ENCODE data around the gene EHD3.
"Not testable (repeated sequence)": the region's sequence is repeated elsewhere in the genome, so short reads cannot be mapped to it uniquely, and the experiment has no call there.

Gene EHD3

GRCh38 chr2:31256611-31257382, 22.8 kb downstream of the EHD3 start:
- no peak for DNase-seq (ENCODE audit: low spot score)

GRCh38 chr2:31258351-31258750, 24.4 kb downstream of the EHD3 start:
- no peak for DNase-seq (ENCODE audit: low spot score)

- no peak for DNase-seq (ENCODE audit: low spot score)
These were observed 25.1 kb downstream of the EHD3 start for GRCh38 chr2:31259075-31259474.

GRCh38 chr2:31260870-31261269, 26.9 kb downstream of the EHD3 start:
- peak; percentile 72 for DNase-seq (ENCODE audit: low spot score)

- no peak for DNase-seq (ENCODE audit: low spot score)
These were observed 29.8 kb downstream of the EHD3 start for GRCh38 chr2:31263636-31264190.

GRCh38 chr2:31265234-31265633, 31.3 kb downstream of the EHD3 start:
- DNase-seq (ENCODE audit: low spot score): no peak

GRCh38 chr2:31266804-31267203, 32.9 kb downstream of the EHD3 start:
- no peak for DNase-seq (ENCODE audit: low spot score)

- DNase-seq (ENCODE audit: low spot score): no peak
These were observed 33.6 kb downstream of the EHD3 start for GRCh38 chr2:31267437-31268120.

GRCh38 chr2:31268344-31268743, 34.4 kb downstream of the EHD3 start:
- DNase-seq (ENCODE audit: low spot score): no peak

- no peak for DNase-seq (ENCODE audit: low spot score)
These were observed 35.1 kb downstream of the EHD3 start for GRCh38 chr2:31269087-31269486.

- DNase-seq (ENCODE audit: low spot score): no peak
These were observed 36.2 kb downstream of the EHD3 start for GRCh38 chr2:31270131-31270530.

- DNase-seq (ENCODE audit: low spot score): no peak
These were observed 36.9 kb downstream of the EHD3 start for GRCh38 chr2:31270822-31271231.

GRCh38 chr2:31271851-31272267, 37.9 kb downstream of the EHD3 start:
- no peak for DNase-seq (ENCODE audit: low spot score)

- DNase-seq (ENCODE audit: low spot score): no peak
These were observed 40.6 kb downstream of the EHD3 start for GRCh38 chr2:31274401-31275075.

GRCh38 chr2:31275976-31276375, 42.0 kb downstream of the EHD3 start:
- no peak for DNase-seq (ENCODE audit: low spot score)

GRCh38 chr2:31277621-31278020, 43.7 kb downstream of the EHD3 start:
- no peak for DNase-seq (ENCODE audit: low spot score)

- no peak for DNase-seq (ENCODE audit: low spot score)
These were observed 48.7 kb downstream of the EHD3 start for GRCh38 chr2:31282634-31283033.

GRCh38 chr2:31283193-31283919, 49.4 kb downstream of the EHD3 start:
- DNase-seq (ENCODE audit: low spot score): not testable (repeated sequence)

GRCh38 chr2:31284107-31284506, 50.2 kb downstream of the EHD3 start:
- no peak for DNase-seq (ENCODE audit: low spot score)

- no peak for DNase-seq (ENCODE audit: low spot score)
These were observed 52.3 kb downstream of the EHD3 start for GRCh38 chr2:31286230-31286629.

- no peak for DNase-seq (ENCODE audit: low spot score)
These were observed 53.1 kb downstream of the EHD3 start for GRCh38 chr2:31286961-31287550.

- DNase-seq (ENCODE audit: low spot score): no peak
These were observed 53.7 kb downstream of the EHD3 start for GRCh38 chr2:31287654-31288053.

Measured in globus pallidus (tissue), 1 donor.